ENCODE data around the gene CLDN15. TPM values are rescaled to one million over a fixed set of nuclear protein-coding genes. Genes with fewer than 3 reads are reported as not detected.

Gene CLDN15
- polyA plus RNA-seq, 1 donor (not counting 4 experiments of a cell fraction or from before 2014, with no cell fraction given), result 2.4 TPM

DNA sequence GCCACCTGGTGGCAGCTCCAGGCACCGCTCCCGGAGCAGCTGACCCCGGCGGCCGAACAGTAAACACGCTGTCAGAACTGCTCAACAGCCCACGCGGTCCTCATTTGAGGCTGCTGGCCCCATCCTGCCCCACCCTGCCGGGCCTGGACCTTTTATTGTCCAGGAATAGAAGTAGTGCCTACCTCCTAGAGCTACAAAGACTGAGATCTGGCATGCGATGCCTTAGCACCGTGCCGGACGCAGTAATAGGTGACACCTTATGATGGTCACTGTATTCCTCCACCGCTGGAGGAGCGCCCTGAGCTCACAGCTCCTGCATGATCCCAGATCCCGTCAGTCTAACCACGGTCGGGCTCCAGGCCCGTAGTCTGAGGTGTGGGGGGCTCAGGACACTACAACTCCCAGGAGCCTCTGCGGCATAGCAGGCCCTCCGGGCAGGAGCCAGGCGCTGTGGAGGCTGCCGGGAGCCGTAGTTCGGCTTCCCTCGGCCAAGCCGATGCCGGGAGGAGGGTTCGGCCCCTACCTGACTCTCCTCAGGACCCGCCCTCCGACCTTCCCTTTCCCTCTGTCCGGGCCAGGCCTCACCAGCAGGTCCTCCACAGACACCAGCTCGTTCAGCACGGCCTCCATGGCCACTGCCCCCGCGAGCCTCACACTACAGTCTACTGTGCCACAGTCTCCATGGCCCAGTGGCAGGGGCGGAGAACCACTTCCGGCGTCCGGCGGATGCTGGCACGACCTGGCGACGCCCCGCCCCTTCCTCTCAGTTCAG lies 7.0 kb upstream of the CLDN15 start, which contains the start of gene FIS1:
Gene FIS1, minus strand, starts transcription at position 707 of the 772 bp plus-strand sequence. Its CDS starts 77 bp downstream, at position 630.
- TF ChIP-seq, protein P1, sequence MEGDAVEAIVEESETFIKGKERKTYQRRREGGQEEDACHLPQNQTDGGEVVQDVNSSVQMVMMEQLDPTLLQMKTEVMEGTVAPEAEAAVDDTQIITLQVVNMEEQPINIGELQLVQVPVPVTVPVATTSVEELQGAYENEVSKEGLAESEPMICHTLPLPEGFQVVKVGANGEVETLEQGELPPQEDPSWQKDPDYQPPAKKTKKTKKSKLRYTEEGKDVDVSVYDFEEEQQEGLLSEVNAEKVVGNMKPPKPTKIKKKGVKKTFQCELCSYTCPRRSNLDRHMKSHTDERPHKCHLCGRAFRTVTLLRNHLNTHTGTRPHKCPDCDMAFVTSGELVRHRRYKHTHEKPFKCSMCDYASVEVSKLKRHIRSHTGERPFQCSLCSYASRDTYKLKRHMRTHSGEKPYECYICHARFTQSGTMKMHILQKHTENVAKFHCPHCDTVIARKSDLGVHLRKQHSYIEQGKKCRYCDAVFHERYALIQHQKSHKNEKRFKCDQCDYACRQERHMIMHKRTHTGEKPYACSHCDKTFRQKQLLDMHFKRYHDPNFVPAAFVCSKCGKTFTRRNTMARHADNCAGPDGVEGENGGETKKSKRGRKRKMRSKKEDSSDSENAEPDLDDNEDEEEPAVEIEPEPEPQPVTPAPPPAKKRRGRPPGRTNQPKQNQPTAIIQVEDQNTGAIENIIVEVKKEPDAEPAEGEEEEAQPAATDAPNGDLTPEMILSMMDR (optimal IDR thresholded peaks at IDR 0.05 in 1 of 3, IDR thresholded peaks at IDR 0.05 in 1 of 3, conservative IDR thresholded peaks at IDR 0.05 in 1 of 3; ENCODE audit: extremely low read depth in 1 of 3, insufficient read depth in 2 of 3, low read length in 3 of 3), result peak; percentile 77 to 96 (median 87)
- TF ChIP-seq EZH2 (IDR thresholded peaks at IDR 0.05; ENCODE audit: low read length), result no peak
- peak within 1 kb of the TSS; percentile 64 to 73 (median 66) for H3K4me3 ChIP-seq (ENCODE audit: control insufficient read depth in 2 of 3, extremely low read depth in 1 of 3, insufficient read depth in 2 of 3, low read depth in 1 of 3, low read length in 3 of 3)
- H3K4me2 ChIP-seq (ENCODE audit: control insufficient read depth, extremely low read depth, insufficient read depth, low read depth, low read length), result peak within 1 kb of the TSS; percentile 93
- no peaks in the 10 kb centered on the region for H3K9me3 ChIP-seq (ENCODE audit: control insufficient read depth, low read depth, low read length)
- no peak for DNase-seq (ENCODE audit: low read depth, low spot score)
- peak; percentile 20 for FAIRE-seq
- H2AFZ ChIP-seq (ENCODE audit: control insufficient read depth, low read length), result peak within 1 kb of the TSS; percentile 93
- H3K79me2 ChIP-seq (ENCODE audit: control insufficient read depth, insufficient read depth, low read length), result peaks cover 59% of the 10 kb centered on the region
- dilution Hi-C loops (cut with MboI; ENCODE audit: extremely low pct_ligation_motif_present, low sequenced_read_pairs), result no loop called here
- no peaks in the 10 kb centered on the region for H3K27me3 ChIP-seq (ENCODE audit: control insufficient read depth, extremely low read depth, insufficient read depth, low read length)
- H4K20me1 ChIP-seq (ENCODE audit: control insufficient read depth, extremely low read depth, insufficient read depth, low read length), result no peaks in the 10 kb centered on the region
- peak within 1 kb of the TSS; percentile 74 for H3K27ac ChIP-seq (ENCODE audit: control insufficient read depth, insufficient read depth, low read length)
- no peaks in the 10 kb centered on the region for H3K9me1 ChIP-seq (ENCODE audit: control insufficient read depth, extremely low read depth, insufficient read depth, low read length)
- peaks cover 14 to 17% of the 10 kb centered on the region in 2 experiments for H3K36me3 ChIP-seq (ENCODE audit: control insufficient read depth in 2 of 2, extremely low read depth in 1 of 2, insufficient read depth in 2 of 2, low read length in 2 of 2)
- H3K4me1 ChIP-seq (ENCODE audit: control insufficient read depth, extremely low read depth, insufficient read depth, low read length), result peaks cover 24% of the 10 kb centered on the region
- H3K9ac ChIP-seq (ENCODE audit: control insufficient read depth, extremely low read depth, insufficient read depth, low read length), result peak within 1 kb of the TSS; percentile 80

DNA sequence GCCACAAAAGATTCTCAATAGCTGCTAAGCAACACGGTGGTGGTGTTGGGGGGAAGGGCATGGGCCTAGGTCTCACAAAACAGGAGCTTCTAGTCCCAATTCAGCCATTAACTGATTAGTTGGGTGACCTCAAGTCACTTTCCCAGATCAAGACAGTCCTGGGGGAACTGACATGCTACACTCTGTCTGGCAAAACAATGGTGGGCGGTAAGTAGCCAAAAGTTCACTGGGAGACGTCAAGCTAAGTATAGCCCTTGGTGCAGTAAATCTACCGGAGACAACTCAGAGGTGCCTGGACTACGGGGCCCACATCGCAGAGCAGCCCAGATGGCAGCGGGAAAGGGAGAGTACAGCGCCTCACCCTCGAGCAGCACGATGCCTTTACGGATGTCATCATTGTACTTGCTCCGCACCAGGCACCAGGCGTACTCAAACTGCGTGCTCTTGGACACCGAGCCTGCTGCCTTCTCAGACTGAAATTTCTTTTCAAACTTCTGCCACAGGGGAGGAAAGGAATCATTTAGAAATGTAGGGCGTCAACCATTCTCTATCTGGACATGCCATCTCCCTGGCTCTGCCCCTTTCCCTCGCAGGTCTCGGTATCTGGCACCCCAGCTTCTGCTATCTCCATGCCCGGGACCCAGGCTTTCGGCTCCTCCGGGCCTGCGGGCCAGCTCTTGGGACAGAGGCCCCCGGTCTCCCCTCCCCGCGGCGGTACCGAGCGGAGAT lies 6.2 kb upstream of the CLDN15 start:
- Histone ChIP-seq H3K27ac (ENCODE audit: control insufficient read depth, insufficient read depth, low read length) (peak overlapping the region; percentile 74), H3K4me2 (ENCODE audit: control insufficient read depth, extremely low read depth, insufficient read depth, low read depth, low read length) (peak overlapping the region; percentile 93), H3K79me2 (ENCODE audit: control insufficient read depth, insufficient read depth, low read length) (peaks cover 52% of the 10 kb centered on the region), H3K27me3 (ENCODE audit: control insufficient read depth, extremely low read depth, insufficient read depth, low read length) (no peaks in the 10 kb centered on the region), H3K9me1 (ENCODE audit: control insufficient read depth, extremely low read depth, insufficient read depth, low read length) (no peaks in the 10 kb centered on the region), H3K36me3 (ENCODE audit: control insufficient read depth in 2 of 2, extremely low read depth in 1 of 2, insufficient read depth in 2 of 2, low read length in 2 of 2) (peaks cover 16 to 17% of the 10 kb centered on the region in 2 experiments), H3K9ac (ENCODE audit: control insufficient read depth, extremely low read depth, insufficient read depth, low read length) (peak overlapping the region; percentile 80), H3K4me1 (ENCODE audit: control insufficient read depth, extremely low read depth, insufficient read depth, low read length) (peaks cover 24% of the 10 kb centered on the region), H2AFZ (ENCODE audit: control insufficient read depth, low read length) (peak overlapping the region; percentile 50), H4K20me1 (ENCODE audit: control insufficient read depth, extremely low read depth, insufficient read depth, low read length) (no peaks in the 10 kb centered on the region), H3K9me3 (ENCODE audit: control insufficient read depth, low read depth, low read length) (no peaks in the 10 kb centered on the region), H3K4me3 (ENCODE audit: control insufficient read depth in 2 of 3, extremely low read depth in 1 of 3, insufficient read depth in 2 of 3, low read depth in 1 of 3, low read length in 3 of 3) (peak overlapping the region; percentile 64 to 73 (median 66))
- dilution Hi-C loops (cut with MboI; ENCODE audit: extremely low pct_ligation_motif_present, low sequenced_read_pairs), result no loop called here
- no peak for TF ChIP-seq EZH2 (IDR thresholded peaks at IDR 0.05; ENCODE audit: low read length)
- TF ChIP-seq, protein P1 (optimal IDR thresholded peaks at IDR 0.05 in 1 of 3, IDR thresholded peaks at IDR 0.05 in 1 of 3, conservative IDR thresholded peaks at IDR 0.05 in 1 of 3; ENCODE audit: extremely low read depth in 1 of 3, insufficient read depth in 2 of 3, low read length in 3 of 3), result peak in 1 of 3 experiments; percentile 21
- DNase-seq (ENCODE audit: low read depth, low spot score) (no peak), FAIRE-seq (no peak)

All from keratinocyte (primary cell).